Lower lobe of right lung (tissue), 2 donors: ENCODE data around the gene PADI4. TPM values are rescaled to one million over a fixed set of nuclear protein-coding genes. Genes with fewer than 3 reads are reported as not detected.

ENCODE experiments used
- ATAC-seq, 2 donors: fragments of 200-7000 bp; cut with Tn5 transposase; one replicate each; pipeline ENCODE4 v1.9.1; 2020 to 2022; ENCODE audit warnings: mild to moderate bottlenecking in 2 of 2, moderate library complexity in 2 of 2
- DNase-seq: peaks from one replicate; pipeline ENCODE4 v3.0.0-alpha.2; 2020
- H3K27ac ChIP-seq: fragments of 200-600 bp; one replicate; pipeline ENCODE4 v1.8.0; 2022
- H3K27me3 ChIP-seq: fragments of 200-600 bp; one replicate; pipeline ENCODE4 v1.8.0; 2022; ENCODE audit warnings: low read depth
- H3K36me3 ChIP-seq: fragments of 200-600 bp; one replicate; pipeline ENCODE4 v1.8.0; 2022; ENCODE audit warnings: mild to moderate bottlenecking
- H3K4me1 ChIP-seq: fragments of 200-600 bp; one replicate; pipeline ENCODE4 v1.8.0; 2022
- H3K4me3 ChIP-seq: fragments of 200-600 bp; one replicate; pipeline ENCODE4 v1.8.0; 2022; ENCODE audit warnings: mild to moderate bottlenecking
- H3K9me3 ChIP-seq: fragments of 200-600 bp; one replicate; pipeline ENCODE4 v1.8.0; 2022
- intact Hi-C: fragments of 100-400 bp; cut with DNase I; formaldehyde crosslinking; loops from one replicate; pipeline ENCODE4 v1.11.0; 2022
- total RNA-seq: library from RNA; stranded (reverse); fragmentation: NEBNext Ultra II Directional; extraction: Animal tissue kit (Norgen Biotek cat#: 25700); gene quantifications from one replicate; pipeline ENCODE4 v1.2.1, GENCODE V29; 2021
- TF ChIP-seq, protein P1 (sequence below): fragments of 200-600 bp; IDR thresholded peaks from one replicate; pipeline ENCODE4 v1.8.0; 2022; ENCODE audit warnings: antibody characterized with exemption, mild to moderate bottlenecking
- donor health status: DM: no; HTN: yes; CAD: no; lungs with severe emphysema.

The PADI4 gene
- total RNA-seq, 1 donor from 2014 or later, result 7.2 TPM

DNA sequence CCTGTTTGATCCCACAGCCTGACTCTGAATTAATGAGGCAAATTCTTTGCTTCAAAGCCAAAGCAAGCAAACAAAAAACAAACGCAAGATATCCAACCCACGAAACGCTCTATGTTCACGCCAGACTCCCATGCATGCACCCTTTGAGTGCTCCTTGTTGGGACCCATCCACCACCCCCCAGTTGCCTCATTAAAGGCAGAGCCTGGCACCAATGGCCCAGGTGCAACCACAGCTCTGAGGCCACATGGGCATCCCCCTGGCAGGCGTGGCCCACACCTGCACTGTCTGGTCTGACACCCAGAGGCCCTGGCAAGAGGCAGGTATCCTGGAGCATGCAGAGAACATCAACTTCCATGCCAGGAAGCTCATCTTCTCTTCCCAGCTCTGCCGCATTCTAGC, 1.1 kb upstream of the PADI4 start:
- Histone ChIP-seq H3K4me1 (no peaks in the 10 kb centered on the region), H3K4me3 (no peak overlapping the region), H3K27me3 (peaks cover 34% of the 10 kb centered on the region), H3K36me3 (no peaks in the 10 kb centered on the region), H3K27ac (no peak overlapping the region), H3K9me3 (peaks cover 8% of the 10 kb centered on the region)
- TF ChIP-seq, protein P1, sequence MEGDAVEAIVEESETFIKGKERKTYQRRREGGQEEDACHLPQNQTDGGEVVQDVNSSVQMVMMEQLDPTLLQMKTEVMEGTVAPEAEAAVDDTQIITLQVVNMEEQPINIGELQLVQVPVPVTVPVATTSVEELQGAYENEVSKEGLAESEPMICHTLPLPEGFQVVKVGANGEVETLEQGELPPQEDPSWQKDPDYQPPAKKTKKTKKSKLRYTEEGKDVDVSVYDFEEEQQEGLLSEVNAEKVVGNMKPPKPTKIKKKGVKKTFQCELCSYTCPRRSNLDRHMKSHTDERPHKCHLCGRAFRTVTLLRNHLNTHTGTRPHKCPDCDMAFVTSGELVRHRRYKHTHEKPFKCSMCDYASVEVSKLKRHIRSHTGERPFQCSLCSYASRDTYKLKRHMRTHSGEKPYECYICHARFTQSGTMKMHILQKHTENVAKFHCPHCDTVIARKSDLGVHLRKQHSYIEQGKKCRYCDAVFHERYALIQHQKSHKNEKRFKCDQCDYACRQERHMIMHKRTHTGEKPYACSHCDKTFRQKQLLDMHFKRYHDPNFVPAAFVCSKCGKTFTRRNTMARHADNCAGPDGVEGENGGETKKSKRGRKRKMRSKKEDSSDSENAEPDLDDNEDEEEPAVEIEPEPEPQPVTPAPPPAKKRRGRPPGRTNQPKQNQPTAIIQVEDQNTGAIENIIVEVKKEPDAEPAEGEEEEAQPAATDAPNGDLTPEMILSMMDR, result no peak
- ATAC-seq (no peak), DNase-seq (no peak)
- intact Hi-C loops, result no loop called here

DNA sequence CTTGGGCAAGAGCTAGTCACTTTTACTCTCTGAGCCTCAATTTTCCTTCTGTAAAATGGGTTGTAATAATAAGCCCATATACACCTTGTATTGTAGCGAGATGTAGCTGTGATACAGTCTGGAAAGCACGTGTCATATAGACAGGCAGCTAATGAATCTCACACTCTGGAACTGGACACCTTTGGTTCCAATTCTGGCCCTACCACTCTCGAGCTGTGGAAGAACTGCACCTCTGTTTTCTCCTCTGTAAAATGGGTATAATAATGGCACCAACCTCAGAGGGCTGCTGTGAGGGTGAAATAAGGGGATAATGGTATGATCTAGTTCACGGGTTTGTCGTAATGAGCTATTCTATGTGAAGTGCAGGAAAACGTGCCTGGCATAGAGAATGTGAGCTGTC, 668 bp upstream of the PADI4 start:
- intact Hi-C loops, result no loop called here
- H3K4me1 ChIP-seq, result no peaks in the 10 kb centered on the region
- no peak for DNase-seq

DNA sequence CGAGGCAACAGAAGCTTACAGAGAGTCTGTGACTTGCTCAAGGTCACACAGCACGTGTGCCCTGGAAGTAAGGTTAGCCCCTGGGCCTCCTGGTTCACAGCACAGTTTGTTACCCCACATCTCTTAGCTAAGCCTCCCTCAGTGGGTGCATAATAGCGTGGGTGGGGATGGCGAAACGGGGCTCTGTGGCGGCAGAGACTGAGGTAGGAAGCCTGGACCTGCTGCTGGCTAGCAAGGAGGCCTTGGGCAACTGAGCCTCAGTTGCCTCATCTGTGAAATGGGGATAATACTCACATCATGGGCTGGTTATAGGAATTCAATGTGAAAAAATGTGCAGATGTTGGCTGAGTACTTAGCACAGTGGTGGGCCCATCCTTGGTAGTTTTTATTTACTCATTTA, 596 bp downstream of the PADI4 start:
- Histone ChIP-seq H3K36me3 (no peaks in the 10 kb centered on the region), H3K27ac (no peak overlapping the region), H3K27me3 (peaks cover 40% of the 10 kb centered on the region), H3K4me1 (no peaks in the 10 kb centered on the region), H3K9me3 (no peaks in the 10 kb centered on the region), H3K4me3 (no peak overlapping the region)
- DNase-seq (peak; percentile 50), ATAC-seq (peak; percentile 21 to 40)
- TF ChIP-seq, protein P1, result no peak
- intact Hi-C loops, result no loop called here

More for the DNA sequence above, 668 bp upstream of the PADI4 start:
- H3K27me3 ChIP-seq, result peaks cover 38% of the 10 kb centered on the region
- H3K36me3 ChIP-seq, result no peaks in the 10 kb centered on the region
- no peak overlapping the region for H3K4me3 ChIP-seq
- peaks cover 4% of the 10 kb centered on the region for H3K9me3 ChIP-seq
- TF ChIP-seq, protein P1, result no peak
- no peak for ATAC-seq
- H3K27ac ChIP-seq, result no peak overlapping the region

DNA sequence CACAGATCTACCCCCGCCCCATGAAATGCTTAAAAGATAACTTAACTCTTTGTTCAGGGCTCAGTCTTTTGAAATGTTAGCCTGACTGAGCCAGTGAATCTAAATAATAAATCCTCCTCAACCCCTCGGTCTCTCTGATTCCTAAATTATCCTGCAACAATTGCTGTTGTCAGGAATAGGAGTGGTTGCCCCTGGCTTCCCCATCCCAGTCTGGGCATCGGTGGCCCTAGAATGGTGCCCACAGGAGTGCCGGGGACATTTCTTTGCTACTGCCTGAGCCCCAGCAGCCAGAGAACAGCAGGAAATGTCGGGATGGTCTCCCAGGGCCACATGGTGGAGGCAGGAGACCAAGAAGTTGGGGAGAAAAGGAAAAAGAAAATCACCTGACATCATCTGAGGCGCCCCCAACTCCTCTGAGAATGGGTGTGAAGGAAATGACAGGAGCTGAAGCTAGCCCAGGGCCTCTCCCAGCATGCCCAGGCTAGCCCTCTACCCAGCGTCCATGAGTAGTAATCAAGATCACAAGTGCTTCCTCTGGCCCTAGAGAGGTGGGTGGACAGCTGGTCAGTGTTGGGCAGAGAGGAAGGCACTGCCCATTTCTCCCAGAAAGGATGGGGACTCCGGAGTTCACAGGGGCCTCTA, 1.6 kb downstream of the PADI4 start:
- TF ChIP-seq, protein P1, result no peak
- Histone ChIP-seq H3K36me3 (no peaks in the 10 kb centered on the region), H3K4me3 (no peak overlapping the region), H3K27ac (no peak overlapping the region), H3K9me3 (no peaks in the 10 kb centered on the region), H3K4me1 (no peaks in the 10 kb centered on the region), H3K27me3 (peaks cover 48% of the 10 kb centered on the region)
- DNase-seq (no peak), ATAC-seq (no peak)
- intact Hi-C loops, result no loop called here

- Histone ChIP-seq H3K4me3 (no peak overlapping the region), H3K27me3 (peaks cover 52% of the 10 kb centered on the region), H3K36me3 (no peaks in the 10 kb centered on the region), H3K9me3 (no peaks in the 10 kb centered on the region), H3K27ac (no peak overlapping the region), H3K4me1 (no peaks in the 10 kb centered on the region)
- TF ChIP-seq, protein P1, result no peak
- ATAC-seq, result no peak
- DNase-seq, result no peak
- intact Hi-C loops, result no loop called here
Observed at GRCh38 chr1:17310068-17310640, 2.2 kb downstream of the PADI4 start.
